ENCODE measurements around the gene TMEM214. TPM values are rescaled to one million over a fixed set of nuclear protein-coding genes. Genes with fewer than 3 reads are reported as not detected.
A peak's percentile ranks its signal among the peaks of the same experiment; 100 is the strongest.

Gene TMEM214
- total RNA-seq, 1 donor, result 70.4 TPM

- DNase-seq (ENCODE audit: low read depth), result no peak
- no peak overlapping the region for H3K4me3 ChIP-seq (ENCODE audit: low read depth, low read length)
- no peak for TF ChIP-seq CTCF (IDR thresholded peaks at IDR 0.05; ENCODE audit: insufficient read depth, low read depth, low read length)
Measured at GRCh38 chr2:27025281-27025800, 7.4 kb upstream of the TMEM214 start.

GRCh38 chr2:27025861-27026851 is 6.6 kb upstream of the TMEM214 start:
- no peak for DNase-seq (ENCODE audit: low read depth)
- TF ChIP-seq CTCF (IDR thresholded peaks at IDR 0.05; ENCODE audit: insufficient read depth, low read depth, low read length), result no peak
- no peak overlapping the region for H3K4me3 ChIP-seq (ENCODE audit: low read depth, low read length)

GRCh38 chr2:27027211-27027651 is 5.5 kb upstream of the TMEM214 start:
- TF ChIP-seq CTCF (IDR thresholded peaks at IDR 0.05; ENCODE audit: insufficient read depth, low read depth, low read length), result no peak
- H3K4me3 ChIP-seq (ENCODE audit: low read depth, low read length), result no peak overlapping the region
- DNase-seq (ENCODE audit: low read depth), result no peak

GRCh38 chr2:27029051-27029450 is 3.7 kb upstream of the TMEM214 start:
- no peak overlapping the region for H3K4me3 ChIP-seq (ENCODE audit: low read depth, low read length)
- TF ChIP-seq CTCF (IDR thresholded peaks at IDR 0.05; ENCODE audit: insufficient read depth, low read depth, low read length), result no peak
- no peak for DNase-seq (ENCODE audit: low read depth)

GRCh38 chr2:27033253-27033852 is 588 bp downstream of the TMEM214 start:
- no peak for TF ChIP-seq CTCF (IDR thresholded peaks at IDR 0.05; ENCODE audit: insufficient read depth, low read depth, low read length)
- DNase-seq (ENCODE audit: low read depth), result peak; percentile 5
- H3K4me3 ChIP-seq (ENCODE audit: low read depth, low read length), result peak overlapping the region; percentile 74

- DNase-seq (ENCODE audit: low read depth), result no peak
- TF ChIP-seq CTCF (IDR thresholded peaks at IDR 0.05; ENCODE audit: insufficient read depth, low read depth, low read length), result no peak
- H3K4me3 ChIP-seq (ENCODE audit: low read depth, low read length), result no peak overlapping the region
Measured at GRCh38 chr2:27038012-27038411, 5.2 kb downstream of the TMEM214 start.

All from fibroblast of villous mesenchyme (primary cell).